ENCODE data around the gene DUS1L. TPM values are rescaled to one million over a fixed set of nuclear protein-coding genes. Genes with fewer than 3 reads are reported as not detected.

DUS1L gene
- polyA plus RNA-seq, 1 donor (not counting 4 experiments of a cell fraction or from before 2014, with no cell fraction given) = 49.1 TPM

GRCh38 chr17:82035488-82035887 lies 30.1 kb downstream of the DUS1L start:
- H3K4me3 ChIP-seq (ENCODE audit: control insufficient read depth in 2 of 3, extremely low read depth in 1 of 3, insufficient read depth in 2 of 3, low read depth in 1 of 3, low read length in 3 of 3) = no peak overlapping the region

GRCh38 chr17:82034371-82035011 lies 31.1 kb downstream of the DUS1L start:
- Histone ChIP-seq H3K27me3 (ENCODE audit: control insufficient read depth, extremely low read depth, insufficient read depth, low read length) (no peaks in the 10 kb centered on the region), H3K9ac (ENCODE audit: control insufficient read depth, extremely low read depth, insufficient read depth, low read length) (no peak overlapping the region), H4K20me1 (ENCODE audit: control insufficient read depth, extremely low read depth, insufficient read depth, low read length) (peaks cover 3% of the 10 kb centered on the region), H3K9me3 (ENCODE audit: control insufficient read depth, low read depth, low read length) (no peaks in the 10 kb centered on the region), H3K36me3 (ENCODE audit: control insufficient read depth in 2 of 2, extremely low read depth in 1 of 2, insufficient read depth in 2 of 2, low read length in 2 of 2) (peaks cover 1 to 4% of the 10 kb centered on the region in 2 experiments), H3K9me1 (ENCODE audit: control insufficient read depth, extremely low read depth, insufficient read depth, low read length) (no peaks in the 10 kb centered on the region), H3K4me2 (ENCODE audit: control insufficient read depth, extremely low read depth, insufficient read depth, low read depth, low read length) (no peak overlapping the region), H3K4me1 (ENCODE audit: control insufficient read depth, extremely low read depth, insufficient read depth, low read length) (peaks cover 24% of the 10 kb centered on the region), H3K79me2 (ENCODE audit: control insufficient read depth, insufficient read depth, low read length) (no peaks in the 10 kb centered on the region), H2AFZ (ENCODE audit: control insufficient read depth, low read length) (no peak overlapping the region), H3K27ac (ENCODE audit: control insufficient read depth, insufficient read depth, low read length) (no peak overlapping the region), H3K4me3 (ENCODE audit: control insufficient read depth in 2 of 3, extremely low read depth in 1 of 3, insufficient read depth in 2 of 3, low read depth in 1 of 3, low read length in 3 of 3) (no peak overlapping the region)
- dilution Hi-C loops (cut with MboI; ENCODE audit: extremely low pct_ligation_motif_present, low sequenced_read_pairs) = no loop called here
- FAIRE-seq (no peak), DNase-seq (ENCODE audit: low read depth, low spot score) (no peak)
- no peak for TF ChIP-seq EZH2 (IDR thresholded peaks at IDR 0.05; ENCODE audit: low read length)
- no peak for TF ChIP-seq CTCF (optimal IDR thresholded peaks at IDR 0.05 in 1 of 3, IDR thresholded peaks at IDR 0.05 in 1 of 3, conservative IDR thresholded peaks at IDR 0.05 in 1 of 3; ENCODE audit: extremely low read depth in 1 of 3, insufficient read depth in 2 of 3, low read length in 3 of 3)

More at GRCh38 chr17:82035488-82035887, 30.1 kb downstream of the DUS1L start:
- H4K20me1 ChIP-seq (ENCODE audit: control insufficient read depth, extremely low read depth, insufficient read depth, low read length) = no peaks in the 10 kb centered on the region
- FAIRE-seq (no peak), DNase-seq (ENCODE audit: low read depth, low spot score) (no peak)
- no peaks in the 10 kb centered on the region for H3K9me3 ChIP-seq (ENCODE audit: control insufficient read depth, low read depth, low read length)
- no peaks in the 10 kb centered on the region for H3K9me1 ChIP-seq (ENCODE audit: control insufficient read depth, extremely low read depth, insufficient read depth, low read length)
- peaks cover 22% of the 10 kb centered on the region for H3K4me1 ChIP-seq (ENCODE audit: control insufficient read depth, extremely low read depth, insufficient read depth, low read length)
- dilution Hi-C loops (cut with MboI; ENCODE audit: extremely low pct_ligation_motif_present, low sequenced_read_pairs) = no loop called here
- no peaks in the 10 kb centered on the region for H3K27me3 ChIP-seq (ENCODE audit: control insufficient read depth, extremely low read depth, insufficient read depth, low read length)
- H2AFZ ChIP-seq (ENCODE audit: control insufficient read depth, low read length) = no peak overlapping the region
- no peak for TF ChIP-seq CTCF (optimal IDR thresholded peaks at IDR 0.05 in 1 of 3, IDR thresholded peaks at IDR 0.05 in 1 of 3, conservative IDR thresholded peaks at IDR 0.05 in 1 of 3; ENCODE audit: extremely low read depth in 1 of 3, insufficient read depth in 2 of 3, low read length in 3 of 3)
- no peak for TF ChIP-seq EZH2 (IDR thresholded peaks at IDR 0.05; ENCODE audit: low read length)
- H3K9ac ChIP-seq (ENCODE audit: control insufficient read depth, extremely low read depth, insufficient read depth, low read length) = no peak overlapping the region
- H3K4me2 ChIP-seq (ENCODE audit: control insufficient read depth, extremely low read depth, insufficient read depth, low read depth, low read length) = no peak overlapping the region
- peaks cover 1 to 4% of the 10 kb centered on the region in 2 experiments for H3K36me3 ChIP-seq (ENCODE audit: control insufficient read depth in 2 of 2, extremely low read depth in 1 of 2, insufficient read depth in 2 of 2, low read length in 2 of 2)
- no peaks in the 10 kb centered on the region for H3K79me2 ChIP-seq (ENCODE audit: control insufficient read depth, insufficient read depth, low read length)
- H3K27ac ChIP-seq (ENCODE audit: control insufficient read depth, insufficient read depth, low read length) = no peak overlapping the region

All from keratinocyte (primary cell).